CMK (cell line): ENCODE results near the gene OPCML.

Source experiments
- DNase-seq: peaks from one replicate; pipeline ENCODE4 v3.0.0-alpha.2; 2010; ENCODE audit warnings: low read depth

OPCML gene

GRCh38 chr11:133291780-133292179 lies 240.5 kb downstream of the OPCML start:
- no peak for DNase-seq

- no peak for DNase-seq
Measured at GRCh38 chr11:133285359-133285758, 246.9 kb downstream of the OPCML start.

- no peak for DNase-seq
Measured at GRCh38 chr11:133284156-133284555, 248.1 kb downstream of the OPCML start.

DNA sequence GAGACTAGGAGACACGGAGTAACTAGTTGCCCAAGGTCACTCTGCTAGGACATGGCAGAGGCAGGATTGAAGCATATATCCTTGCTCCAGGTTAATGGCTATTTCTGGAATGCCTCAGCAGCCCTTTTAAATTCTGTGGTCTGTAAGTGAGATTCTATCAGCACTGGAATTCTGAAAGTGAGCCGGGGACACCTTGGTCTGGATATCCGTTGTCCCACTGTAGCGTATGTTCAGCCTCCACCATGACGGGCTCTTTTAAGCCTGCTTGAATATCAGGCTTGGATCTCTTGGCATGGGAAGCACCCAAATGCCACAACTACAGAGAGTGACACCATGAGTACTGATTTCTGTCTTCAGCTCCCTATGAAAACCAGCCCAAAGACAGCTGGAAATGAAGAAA lies 254.4 kb downstream of the OPCML start:
- DNase-seq, result no peak

DNA sequence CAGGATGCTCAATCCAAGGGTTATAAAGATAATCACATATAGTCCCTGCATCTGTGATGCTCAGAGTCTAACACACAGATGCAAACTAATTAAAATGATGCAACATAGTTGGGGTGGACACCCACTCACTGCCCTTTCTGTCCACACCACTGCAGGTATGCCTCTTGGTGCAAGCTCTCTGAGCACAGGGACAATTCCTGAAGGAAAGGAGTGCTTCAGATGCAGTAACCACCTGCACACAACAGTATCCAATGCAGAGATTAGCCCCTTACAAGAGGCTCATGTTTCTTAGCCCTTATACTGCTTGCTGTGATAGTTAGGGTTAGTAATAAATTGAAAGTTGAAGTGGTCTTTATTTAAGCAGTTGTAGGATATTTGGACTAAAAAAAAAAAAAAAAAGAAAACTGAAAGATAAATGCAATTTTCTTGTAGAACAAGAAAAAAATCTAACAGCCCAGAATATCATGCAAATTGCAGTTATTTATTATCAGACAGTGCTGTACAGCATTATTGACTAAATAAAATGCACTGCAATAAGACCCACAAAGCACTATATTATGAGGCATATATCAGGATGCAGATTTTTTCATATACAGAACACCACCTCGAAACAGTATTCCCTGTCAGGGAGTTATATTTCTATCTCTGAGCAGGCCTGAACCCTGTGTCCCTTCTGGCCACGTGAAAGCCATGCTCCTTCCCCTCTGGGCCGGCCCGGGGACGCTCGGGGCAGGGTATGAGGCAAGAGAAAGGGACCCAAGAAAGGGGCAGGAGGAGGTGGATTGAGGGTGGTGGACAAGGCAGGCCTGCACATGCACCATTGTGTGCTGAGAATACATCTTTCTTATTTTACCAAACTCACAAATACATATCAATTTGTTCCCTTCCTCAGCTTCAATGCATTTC lies 260.2 kb downstream of the OPCML start:
- no peak for DNase-seq

DNA sequence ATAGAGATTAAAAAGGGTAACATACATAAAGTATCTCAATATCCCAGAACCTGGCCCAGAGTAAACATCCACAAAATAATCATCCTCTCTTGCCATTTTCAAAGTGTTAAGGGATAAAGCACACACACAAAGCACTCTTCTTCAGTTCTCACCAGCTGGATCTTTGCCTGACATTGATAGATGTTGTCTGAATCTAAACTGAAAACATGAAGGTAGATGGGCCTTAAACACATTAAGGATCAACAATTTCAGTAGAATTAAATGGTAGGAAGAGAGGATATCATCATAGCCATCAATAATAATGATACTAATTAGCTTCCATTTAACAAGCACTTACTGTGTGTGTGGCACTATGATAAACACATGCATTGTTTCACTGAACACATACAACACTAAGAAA lies 261.1 kb downstream of the OPCML start:
- DNase-seq, result no peak

GRCh38 chr11:133269267-133269666 lies 263.0 kb downstream of the OPCML start:
- DNase-seq, result no peak

- no peak for DNase-seq
Measured at GRCh38 chr11:133266986-133267385, 265.3 kb downstream of the OPCML start.

- no peak for DNase-seq
Measured at GRCh38 chr11:133265530-133266035, 266.7 kb downstream of the OPCML start.

GRCh38 chr11:133263332-133263731 lies 269.0 kb downstream of the OPCML start:
- no peak for DNase-seq

DNA sequence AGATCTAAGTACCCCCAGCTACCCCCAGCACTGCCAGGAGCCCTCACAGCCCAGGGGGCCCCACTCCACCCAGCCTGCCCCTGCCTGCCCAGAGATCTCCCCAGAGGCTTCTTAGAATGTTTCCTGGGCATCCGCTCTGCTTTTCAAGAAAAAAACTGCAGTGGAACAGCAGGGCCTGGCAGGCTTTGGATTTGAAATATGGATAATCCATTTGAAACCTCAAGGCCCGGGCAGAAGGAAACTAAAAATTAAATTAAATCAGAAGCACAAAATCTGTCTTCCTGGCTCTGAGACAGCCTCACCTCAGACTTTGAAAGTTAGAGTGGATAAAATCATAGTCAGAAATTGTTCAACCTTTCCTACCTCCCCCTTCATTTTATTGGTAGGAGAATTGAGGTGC lies 273.6 kb downstream of the OPCML start:
- no peak for DNase-seq

DNA sequence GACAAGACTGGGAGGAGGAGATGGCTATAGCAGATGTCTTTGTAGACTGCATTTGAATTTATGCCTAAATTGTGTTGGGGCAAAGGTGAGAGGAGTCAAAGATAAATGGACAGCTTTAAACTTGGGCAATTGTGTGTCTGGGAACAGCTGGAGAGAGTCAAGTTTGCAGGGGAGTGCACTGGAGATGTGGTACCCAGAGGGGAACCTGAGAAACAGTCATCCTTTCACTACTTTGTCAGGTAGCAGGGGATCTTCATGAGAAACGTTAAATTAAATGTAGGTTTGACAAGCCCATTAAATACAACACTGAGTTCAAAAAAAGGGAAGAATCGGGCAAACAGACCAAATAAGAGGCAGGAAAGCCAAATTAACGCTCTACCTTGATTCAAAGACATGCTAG lies 277.7 kb downstream of the OPCML start:
- DNase-seq, result no peak

DNA sequence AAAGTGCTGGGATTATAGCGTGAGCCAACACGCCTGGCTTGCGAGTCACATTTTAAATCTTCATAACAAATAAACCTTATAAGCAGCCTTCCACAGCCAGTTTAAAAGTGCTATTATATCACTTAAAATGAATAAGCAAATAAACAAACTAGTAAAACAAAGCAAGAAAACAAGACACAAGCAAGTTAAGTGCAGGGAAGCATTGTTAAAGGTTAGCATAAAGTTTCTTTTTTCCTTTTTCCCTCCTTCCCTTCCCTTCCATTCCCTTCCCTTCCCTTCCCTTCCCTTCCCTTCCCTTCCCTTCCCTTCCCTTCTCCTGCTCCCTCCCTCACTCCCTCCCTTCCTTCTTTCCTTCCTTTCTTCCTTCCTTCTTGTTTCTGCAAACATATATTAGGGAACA lies 278.7 kb downstream of the OPCML start:
- DNase-seq, result no peak

GRCh38 chr11:133251841-133252240 lies 280.5 kb downstream of the OPCML start:
- no peak for DNase-seq

GRCh38 chr11:133249530-133249929 lies 282.8 kb downstream of the OPCML start:
- DNase-seq, result no peak

GRCh38 chr11:133249065-133249464 lies 283.2 kb downstream of the OPCML start:
- DNase-seq, result no peak

DNA sequence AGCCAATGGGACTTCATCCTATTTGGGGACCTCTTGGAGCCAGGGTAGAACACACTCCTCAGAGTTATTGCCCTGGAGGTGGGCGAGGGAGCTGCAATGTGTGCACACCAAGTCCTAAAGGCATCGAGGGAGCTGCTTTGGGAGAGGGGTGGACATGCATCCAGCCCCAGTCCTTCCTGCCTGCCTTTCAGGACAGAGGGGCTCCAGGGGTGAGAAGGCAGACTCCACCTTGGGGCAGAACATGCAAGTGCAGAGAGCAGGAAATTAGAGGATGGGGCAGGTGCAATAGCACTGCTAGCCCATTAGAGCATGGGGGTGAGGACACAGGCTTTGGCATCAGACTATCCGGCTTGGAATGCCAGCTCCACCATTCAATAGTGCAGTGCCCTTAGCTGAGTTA lies 288.5 kb downstream of the OPCML start:
- no peak for DNase-seq

- DNase-seq, result no peak
Measured at GRCh38 chr11:133240908-133241655, 291.2 kb downstream of the OPCML start.

GRCh38 chr11:133239575-133239974 lies 292.7 kb downstream of the OPCML start:
- no peak for DNase-seq

GRCh38 chr11:133238495-133238894 lies 293.8 kb downstream of the OPCML start:
- DNase-seq, result no peak

DNA sequence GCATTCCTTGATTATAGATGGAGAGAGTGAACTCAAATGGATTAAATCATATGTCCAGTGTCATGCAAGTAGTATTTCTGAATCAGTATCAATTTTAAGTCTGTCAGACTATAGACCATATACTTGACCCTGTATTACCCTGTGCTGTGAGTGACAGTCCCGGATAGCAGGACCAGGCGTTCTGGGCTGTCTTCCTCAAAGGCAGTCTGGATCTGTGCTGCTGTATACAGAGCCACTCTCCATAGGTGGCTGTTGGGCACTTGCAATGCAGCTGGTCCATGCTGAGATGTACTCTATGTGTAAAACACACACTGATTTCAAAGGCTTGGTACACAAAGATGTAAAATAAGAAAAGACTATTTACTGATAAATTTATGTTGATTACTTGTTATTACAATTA lies 294.3 kb downstream of the OPCML start:
- DNase-seq, result no peak

DNA sequence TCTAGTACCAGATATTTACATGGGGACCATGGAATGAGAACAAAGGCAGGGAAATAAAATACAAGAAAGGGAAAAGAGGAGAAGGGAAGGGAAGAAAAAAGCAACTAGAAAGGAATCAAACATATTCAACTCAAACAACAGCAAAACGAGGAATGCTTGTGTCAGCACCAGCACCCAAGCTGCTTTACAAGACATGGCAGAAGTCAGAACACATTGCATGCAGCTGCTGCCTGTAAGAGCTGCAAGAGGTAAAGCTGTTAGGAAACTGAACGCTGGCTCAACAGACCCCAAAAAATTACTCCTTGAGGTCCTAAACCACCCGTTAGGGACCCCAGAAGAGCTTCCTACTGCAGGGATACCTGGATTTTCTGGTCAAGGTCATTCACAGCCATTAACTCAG lies 296.9 kb downstream of the OPCML start:
- no peak for DNase-seq

- DNase-seq, result no peak
Measured at GRCh38 chr11:133234883-133235282, 297.4 kb downstream of the OPCML start.
